Activated T-cell treated with anti-CD3 and anti-CD28 coated beads for 24 hours (primary cell): ENCODE data around the gene MID1.

Source experiments
- DNase-seq: peaks from one replicate; pipeline ENCODE4 v3.0.0-alpha.2; 2020; ENCODE audit warnings: low read depth

MID1 gene

DNA sequence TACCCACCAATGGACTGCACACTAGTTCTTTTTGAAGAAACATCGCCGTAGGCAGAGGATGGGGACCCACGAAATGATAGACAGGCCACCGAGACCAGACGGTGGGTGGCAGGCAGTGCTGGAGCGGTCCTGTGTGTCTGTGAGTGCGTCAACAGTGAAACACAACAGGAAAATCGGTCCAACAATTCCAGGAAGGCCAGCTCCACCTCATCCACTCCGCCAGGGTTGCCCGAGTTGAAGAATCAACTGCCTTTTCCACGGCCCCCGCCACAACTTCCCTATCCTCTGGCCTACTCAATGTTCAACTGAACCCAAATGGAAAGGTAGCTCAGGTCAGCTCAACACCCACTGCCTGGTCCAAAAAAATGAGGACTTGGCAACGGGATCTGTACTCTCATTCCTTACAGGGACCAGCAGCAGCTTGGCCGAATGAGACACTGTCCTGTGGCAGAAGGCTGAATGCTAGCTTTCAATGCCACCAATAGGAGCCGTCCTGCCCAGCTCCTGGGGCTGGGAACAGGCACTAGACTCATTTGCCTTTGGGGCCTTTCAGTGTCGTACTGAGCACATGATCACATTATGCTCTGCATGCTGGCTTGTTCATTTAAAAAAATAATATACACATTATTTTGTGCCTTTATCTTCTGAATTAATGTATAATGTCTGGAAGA is 43.5 kb downstream of the MID1 start:
- DNase-seq = no peak

DNA sequence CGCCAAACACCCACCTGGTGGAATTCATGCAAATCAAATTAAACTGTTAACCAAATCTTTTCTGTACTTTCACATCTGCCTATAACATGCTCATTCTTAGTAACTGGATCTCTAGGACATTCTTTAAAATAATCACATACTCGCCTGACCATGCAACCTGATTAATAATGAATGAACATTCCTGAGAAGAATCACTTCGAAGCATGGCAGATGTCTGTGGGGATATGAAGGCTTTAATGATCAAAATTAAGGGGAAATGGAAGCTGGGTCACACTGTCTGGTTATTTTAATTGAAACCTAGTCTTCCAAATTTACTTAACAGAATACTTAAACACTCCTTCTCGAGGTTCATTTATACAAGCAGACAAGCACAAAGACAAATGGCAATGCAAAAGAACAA is 44.2 kb downstream of the MID1 start:
- no peak for DNase-seq

GRCh38 chrX:10574663-10575062 is 45.7 kb downstream of the MID1 start:
- DNase-seq = no peak

DNA sequence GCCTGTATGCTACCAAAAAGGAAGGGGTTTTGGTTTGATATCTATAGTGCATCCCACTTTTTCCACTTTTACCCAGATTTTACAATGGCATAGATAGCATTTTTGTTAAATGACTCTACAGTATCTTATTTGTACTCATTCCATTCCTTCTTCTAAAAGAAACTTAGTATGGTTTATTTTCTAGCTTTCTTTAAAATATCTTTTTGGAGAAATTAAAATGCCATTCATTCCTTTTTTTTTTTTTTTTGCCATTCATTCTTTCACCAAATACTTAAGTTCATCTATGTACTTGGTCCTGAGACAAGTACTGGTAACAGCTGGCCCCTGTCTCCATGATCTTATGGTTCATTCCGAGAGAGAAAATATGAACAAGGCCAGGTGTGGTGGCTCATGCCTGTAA is 49.1 kb downstream of the MID1 start:
- no peak for DNase-seq

DNA sequence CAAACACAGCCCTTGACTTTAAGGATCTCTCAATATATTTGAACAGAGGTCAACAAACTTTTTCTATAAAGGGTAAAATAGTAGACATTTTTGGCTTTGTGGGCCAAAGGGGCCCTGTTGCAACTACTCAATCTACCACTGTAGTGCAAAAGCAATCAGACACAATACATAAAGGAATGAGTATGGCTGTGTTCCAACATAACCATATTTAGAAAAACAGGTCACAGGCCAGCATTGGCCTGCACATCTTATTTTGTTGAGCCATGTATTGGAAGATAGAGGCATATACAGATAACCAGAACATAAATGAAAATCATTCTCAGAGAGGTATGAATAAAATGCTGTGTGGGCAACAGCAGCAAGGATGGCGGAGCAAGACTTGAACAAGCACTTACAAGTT is 49.8 kb downstream of the MID1 start:
- DNase-seq = no peak

DNA sequence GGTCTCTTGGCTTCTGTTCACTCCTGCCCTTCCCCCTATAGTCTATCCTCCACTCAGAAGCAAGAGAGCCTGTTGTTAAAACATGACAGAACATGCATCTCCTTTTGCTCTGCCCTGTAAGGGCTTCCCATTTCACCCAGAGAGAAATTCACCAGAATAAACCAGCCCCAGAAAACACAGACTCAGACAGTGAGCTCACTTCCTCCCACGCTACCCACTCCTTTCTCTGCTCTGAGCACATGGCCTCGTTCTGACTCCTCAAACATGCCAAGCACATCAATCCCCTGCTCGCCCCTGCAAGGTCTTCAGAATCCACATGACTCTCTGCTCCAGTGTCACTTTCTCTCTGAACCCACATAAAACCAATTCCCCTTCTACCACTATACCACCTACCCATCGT is 50.4 kb downstream of the MID1 start:
- DNase-seq = no peak

- no peak for DNase-seq
Observed at GRCh38 chrX:10568428-10568827, 52.0 kb downstream of the MID1 start.

DNA sequence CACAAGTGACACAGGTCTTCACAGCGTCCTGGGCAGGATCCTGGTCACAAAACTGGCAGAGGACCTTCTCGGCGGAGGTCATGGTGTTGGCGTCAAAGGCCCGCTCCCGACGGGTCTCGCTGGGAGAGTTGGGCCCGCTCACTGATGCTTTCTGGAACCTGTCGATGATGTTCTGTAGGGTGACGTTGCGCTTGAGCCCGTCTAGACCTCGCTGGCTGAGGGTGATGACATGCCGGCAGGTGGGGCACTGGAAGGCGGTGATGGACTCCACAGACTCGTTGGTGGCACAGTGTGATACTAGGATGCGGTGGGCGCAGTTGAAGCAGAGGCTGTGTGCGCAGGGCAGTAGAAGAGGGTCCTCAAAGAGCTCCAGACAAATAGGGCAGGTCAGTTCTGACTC is 53.2 kb downstream of the MID1 start:
- no peak for DNase-seq

DNA sequence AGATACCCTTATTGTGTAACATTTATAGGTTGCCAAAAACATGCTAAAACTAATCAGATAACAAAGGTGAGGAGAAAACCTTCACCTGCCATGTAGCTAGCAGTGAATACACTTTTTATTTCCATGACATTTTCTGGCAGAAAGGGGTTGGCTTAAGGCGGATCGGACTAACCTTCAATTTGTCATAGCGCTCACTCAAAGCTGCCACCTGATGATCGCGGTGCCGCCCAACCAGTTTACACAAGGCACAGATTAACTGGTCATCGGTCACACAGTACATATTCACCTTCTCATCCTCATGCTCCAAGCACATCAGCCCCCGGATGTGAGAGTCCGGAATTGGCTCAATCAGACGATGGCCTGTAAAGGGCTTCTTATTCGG is 53.7 kb downstream of the MID1 start:
- no peak for DNase-seq

- no peak for DNase-seq
Observed at GRCh38 chrX:10564484-10564883, 55.9 kb downstream of the MID1 start.

GRCh38 chrX:10557166-10557565 is 63.2 kb downstream of the MID1 start:
- DNase-seq = no peak

DNA sequence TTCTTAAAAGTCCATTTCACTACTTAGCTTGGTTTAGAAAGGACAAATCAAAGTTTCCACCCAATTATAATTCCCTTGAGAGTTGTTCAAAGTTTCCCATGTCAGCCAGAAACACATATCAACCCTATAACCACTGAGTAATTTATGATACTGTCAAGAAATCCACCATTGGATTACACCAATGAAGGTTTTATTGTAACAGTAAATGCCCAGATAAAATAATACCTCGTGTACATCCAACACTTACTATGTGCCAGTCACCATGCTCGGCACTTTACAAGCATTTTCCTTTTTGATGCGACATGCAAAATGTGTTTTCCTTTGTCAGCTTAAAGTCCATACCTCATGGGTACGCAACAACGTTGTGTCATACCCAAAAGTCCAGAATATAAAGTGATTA is 64.0 kb downstream of the MID1 start:
- no peak for DNase-seq

DNA sequence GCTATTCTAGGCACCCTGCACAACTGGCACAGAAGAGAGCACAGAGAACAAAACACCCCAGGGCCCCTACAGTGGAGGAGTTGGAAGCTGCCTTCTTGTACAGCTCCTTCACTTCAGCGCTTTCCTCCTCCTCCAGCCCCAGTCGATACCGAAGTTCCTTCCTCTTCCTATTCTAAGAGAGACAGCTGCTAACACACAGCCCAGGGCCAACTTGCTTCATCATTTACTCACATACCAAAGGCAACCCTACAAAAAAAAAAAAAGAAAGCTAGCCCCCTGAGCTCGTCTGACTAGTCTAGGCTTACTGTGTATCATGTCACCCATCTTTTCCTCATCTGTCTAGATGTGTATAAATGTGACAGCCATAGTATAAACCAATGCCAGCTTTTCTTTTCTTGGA is 64.5 kb downstream of the MID1 start:
- DNase-seq = no peak

DNA sequence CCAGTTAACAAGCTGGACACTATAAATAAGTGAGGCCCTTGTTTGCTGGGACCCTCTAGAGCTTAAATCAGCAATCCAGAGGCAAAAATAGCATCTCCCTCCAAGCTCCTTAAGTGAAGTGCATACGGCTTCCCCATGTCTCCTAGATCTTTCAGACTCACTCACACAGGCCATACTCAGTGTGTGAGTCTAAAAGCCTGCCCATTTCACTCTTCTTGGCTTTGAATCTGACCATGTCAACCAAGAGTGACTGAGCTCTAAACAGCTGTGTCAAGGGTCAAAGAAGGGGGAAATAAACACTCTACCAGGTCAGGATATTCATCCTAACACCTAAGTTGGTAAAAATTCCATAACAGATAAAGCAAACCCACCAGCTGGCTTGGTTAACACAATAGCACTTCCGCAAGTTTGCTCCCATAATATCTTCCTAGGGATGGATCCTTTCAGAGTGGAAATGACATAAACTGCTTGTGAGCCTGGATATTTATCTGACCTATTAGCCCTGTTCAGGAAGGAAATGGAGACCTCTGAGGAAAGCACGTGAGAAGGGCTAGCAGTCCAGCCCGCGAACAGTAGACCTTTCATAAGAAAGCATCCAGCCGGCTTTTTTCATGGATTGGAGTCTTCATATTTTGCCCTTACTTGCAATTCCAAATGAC is 65.6 kb downstream of the MID1 start:
- DNase-seq = no peak

DNA sequence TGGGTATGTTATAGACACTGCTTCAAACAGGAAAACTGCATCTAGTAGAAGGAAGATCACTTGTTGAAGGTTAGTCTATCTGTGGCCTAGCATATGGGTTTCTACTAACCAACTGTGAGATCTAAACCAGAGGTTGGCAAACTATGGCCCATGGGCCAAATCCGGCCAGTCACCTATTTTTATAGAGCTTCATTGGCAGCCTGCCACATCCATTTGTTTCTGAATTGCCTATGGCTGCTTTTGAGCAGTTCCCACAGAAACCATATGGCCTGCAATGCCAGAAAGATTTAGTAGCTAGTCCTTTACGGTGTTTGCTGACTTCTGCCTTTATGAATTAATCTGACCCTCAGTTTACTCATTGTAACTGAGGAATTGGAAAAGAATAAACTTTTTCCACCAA is 71.1 kb downstream of the MID1 start:
- DNase-seq = no peak

DNA sequence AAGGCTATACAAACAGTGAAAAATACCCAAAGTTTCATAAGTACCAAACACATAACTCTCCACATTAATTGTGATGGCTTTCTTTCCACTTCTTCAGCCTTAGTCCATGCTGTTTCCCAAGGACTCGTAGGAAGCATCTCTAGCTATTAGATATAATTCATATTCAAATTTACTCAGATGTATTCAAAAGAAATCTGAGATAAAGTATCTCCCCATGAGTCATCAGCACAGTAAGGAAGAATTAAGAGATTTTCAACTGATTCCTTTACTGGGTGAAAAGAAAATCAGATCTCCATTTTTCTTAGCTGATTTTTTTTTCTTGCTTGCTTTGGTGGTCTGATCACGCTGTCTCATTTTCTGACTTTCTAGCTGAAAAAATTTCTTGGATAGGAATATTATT is 71.7 kb downstream of the MID1 start:
- no peak for DNase-seq

DNA sequence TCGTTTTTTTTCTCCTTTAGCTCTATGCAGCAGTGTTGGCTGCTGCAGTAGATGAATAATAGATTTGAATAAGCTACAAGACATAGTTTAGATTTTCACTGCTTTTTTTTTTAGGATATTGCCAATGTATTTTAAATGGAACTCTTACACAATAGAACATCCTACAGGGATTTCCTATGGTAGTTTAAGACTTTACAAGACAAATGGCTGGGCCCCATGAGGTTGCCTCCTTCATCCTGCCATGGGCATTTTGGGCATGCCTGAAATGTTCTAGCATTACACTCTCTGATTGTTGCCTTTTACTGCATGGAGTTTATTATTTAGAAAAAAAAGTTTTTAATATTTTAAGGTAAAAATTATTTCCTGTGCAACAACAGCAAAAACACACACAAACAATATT is 74.5 kb downstream of the MID1 start:
- DNase-seq = no peak

DNA sequence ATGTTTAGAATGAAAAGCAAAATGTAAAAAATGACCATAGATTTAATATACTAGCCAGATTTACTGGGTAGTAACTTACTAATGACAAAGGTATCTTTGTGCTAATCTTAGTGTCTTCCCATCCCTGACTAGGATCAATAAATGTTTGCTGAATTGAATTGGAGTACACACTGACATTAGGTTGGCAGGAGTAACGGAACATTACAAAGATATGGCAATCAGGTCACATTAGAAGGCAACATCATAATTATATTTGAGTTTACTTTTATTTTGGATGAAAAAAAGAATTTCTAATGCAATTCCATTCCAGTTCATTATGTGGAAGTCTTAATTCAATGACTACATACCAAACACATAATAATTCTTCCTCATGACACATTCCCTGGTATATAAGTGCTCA is 77.8 kb downstream of the MID1 start:
- DNase-seq = no peak

- no peak for DNase-seq
Observed at GRCh38 chrX:10538831-10539230, 81.6 kb downstream of the MID1 start.

DNA sequence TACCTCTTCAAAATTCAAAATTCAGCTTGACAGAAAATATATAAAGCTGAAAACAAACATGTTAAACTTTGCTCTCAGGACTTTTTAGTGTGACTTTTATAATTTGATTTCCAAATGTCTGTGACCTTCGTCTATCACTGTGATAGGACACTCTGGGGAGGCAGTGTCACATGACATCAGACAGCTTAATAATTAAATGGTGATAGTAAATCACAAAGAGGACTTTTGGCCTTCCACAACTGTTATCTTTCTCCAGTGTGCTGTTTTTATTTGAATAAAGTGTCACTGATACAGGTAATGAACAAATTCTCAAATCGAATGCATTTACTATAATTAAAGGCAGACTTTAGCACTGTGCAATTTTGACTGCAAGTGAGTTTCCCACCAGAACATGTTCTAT is 83.1 kb downstream of the MID1 start:
- DNase-seq = no peak

DNA sequence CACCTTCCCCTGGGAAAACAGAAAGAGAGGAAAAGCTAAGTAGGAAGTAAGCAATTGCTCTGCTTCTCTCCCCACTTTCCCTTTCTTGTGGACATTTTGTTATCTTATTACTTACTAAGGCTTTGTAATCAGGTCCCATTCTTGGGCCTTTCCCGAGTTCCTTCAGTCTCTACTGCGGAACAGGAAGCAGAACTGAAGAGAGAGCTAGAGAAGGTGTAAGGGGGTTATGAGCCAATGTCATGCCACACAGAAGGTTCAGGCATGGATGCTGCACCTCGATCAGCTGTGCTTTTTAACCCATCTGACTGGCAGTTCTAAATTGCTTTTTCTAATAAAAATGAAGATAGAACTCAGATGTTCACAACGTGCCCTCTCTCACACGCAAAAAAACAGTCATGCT is 83.6 kb downstream of the MID1 start:
- DNase-seq = no peak

DNA sequence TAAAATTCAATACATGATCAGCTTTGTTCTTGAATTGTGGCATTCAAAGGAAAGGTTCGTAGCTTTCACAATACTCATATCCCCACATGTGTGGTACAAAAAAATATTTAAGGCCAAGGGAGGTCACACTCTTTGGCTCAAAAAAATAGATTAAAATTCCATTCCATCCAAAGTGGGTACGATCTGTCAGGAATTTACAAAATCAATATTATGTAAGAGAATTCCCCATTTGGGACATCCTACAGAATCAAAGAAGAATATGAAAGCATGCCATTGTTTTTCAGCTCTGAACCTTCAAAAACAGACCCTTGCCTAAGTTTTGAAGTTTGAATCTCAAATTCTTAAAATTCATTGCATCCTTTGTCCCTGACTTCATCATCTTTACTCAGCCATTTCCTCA is 85.8 kb downstream of the MID1 start:
- DNase-seq = no peak

DNA sequence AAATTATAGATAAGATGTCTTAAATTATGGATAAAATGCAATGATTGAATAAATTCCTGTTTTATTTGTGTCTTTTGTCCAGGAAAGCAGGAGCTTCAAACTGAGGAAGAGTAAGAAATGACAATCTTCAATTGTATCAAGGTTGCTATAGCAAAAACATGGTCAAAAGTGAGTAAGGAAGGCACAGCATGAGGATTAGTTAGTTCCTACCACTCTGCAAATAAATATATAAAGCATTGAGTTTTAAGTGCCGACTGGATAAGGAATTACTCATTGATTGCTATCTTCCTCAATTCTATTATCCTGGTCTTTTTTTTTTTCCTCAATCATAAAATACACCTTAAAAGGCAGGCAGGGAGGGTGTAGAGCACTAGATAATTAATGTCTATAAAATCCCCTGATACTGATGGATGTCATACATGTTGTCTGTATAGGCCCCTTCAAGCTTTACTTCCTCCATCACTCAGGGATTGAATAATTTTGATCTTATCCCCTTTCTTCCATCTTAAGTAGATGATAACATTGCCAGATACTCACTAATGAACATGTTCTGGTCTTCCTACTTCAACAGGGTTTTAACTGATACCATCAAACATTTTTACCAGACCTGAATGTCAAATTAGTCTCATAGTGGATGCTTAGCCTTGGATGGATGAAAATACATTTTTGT is 86.6 kb downstream of the MID1 start:
- no peak for DNase-seq

GRCh38 chrX:10531927-10532326 is 88.5 kb downstream of the MID1 start:
- no peak for DNase-seq
